ENCODE data around the gene RYR1. TPM values are rescaled to one million over a fixed set of nuclear protein-coding genes. Genes with fewer than 3 reads are reported as not detected.

Gene RYR1
- total and polyA plus RNA-seq, 2 of the 8 experiments (the other 6 are each of a cell fraction or from before 2014, with no cell fraction given), result 5.8 to 11.8 TPM

GRCh38 chr19:38473201-38473600, 39.7 kb downstream of the RYR1 start (continued):
- TF ChIP-seq SUZ12 (IDR thresholded peaks at IDR 0.05; ENCODE audit: low read length), result no peak
- no peak for TF ChIP-seq MAFK (IDR thresholded peaks at IDR 0.05; ENCODE audit: low read depth, low read length)
- no peak for TF ChIP-seq BRCA1 (IDR thresholded peaks at IDR 0.05; ENCODE audit: low read depth, low read length)
- no peak for TF ChIP-seq SAP30 (IDR thresholded peaks at IDR 0.05; ENCODE audit: insufficient read depth, insufficient replicate concordance, low read length)
